GM18499 (cell line): Measurements from ENCODE around the gene GAGE12F.
"Not testable (repeated sequence)": the region's sequence is repeated elsewhere in the genome, so short reads cannot be mapped to it uniquely, and the experiment has no call there.

Source experiments
- ATAC-seq: cut with Tn5 transposase; IDR thresholded peaks from one replicate; pipeline ENCODE4 v1.9.1; 2021; ENCODE audit warnings: moderate number of reproducible peaks; ENCODE audit not compliant: insufficient read depth, unreplicated experiment

The GAGE12F gene, protein sequence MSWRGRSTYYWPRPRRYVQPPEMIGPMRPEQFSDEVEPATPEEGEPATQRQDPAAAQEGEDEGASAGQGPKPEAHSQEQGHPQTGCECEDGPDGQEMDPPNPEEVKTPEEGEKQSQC

DNA sequence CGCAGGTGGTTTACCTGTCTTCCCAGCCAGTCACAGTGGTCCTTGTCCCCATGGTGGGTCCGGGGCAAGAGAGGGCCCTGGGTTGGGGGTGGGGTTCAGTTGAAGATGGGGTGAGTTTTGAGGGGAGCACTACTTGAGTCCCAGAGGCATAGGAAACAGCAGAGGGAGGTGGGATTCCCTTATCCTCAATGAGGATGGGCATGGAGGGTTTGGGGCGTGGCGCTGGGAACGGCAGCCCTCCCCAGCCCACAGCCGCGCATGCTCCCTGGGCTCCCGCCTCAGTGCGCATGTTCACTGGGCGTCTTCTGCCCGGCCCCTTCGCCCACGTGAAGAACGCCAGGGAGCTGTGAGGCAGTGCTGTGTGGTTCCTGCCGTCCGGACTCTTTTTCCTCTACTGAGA lies at the start of gene GAGE12F:
GAGE12F (plus strand) TSS at position 301 of the 400 bp plus-strand sequence. CDS start 1,155 bp downstream, outside the sequence.
- not testable (repeated sequence) for ATAC-seq

GRCh38 chrX:49531877-49532276 lies 28.8 kb upstream of the GAGE12F start, which contains the start of gene GAGE12C:
Gene GAGE12C (plus strand): TSS chrX:49532177. CDS start chrX:49533332, 1,155 bp downstream.
- not testable (repeated sequence) for ATAC-seq

DNA sequence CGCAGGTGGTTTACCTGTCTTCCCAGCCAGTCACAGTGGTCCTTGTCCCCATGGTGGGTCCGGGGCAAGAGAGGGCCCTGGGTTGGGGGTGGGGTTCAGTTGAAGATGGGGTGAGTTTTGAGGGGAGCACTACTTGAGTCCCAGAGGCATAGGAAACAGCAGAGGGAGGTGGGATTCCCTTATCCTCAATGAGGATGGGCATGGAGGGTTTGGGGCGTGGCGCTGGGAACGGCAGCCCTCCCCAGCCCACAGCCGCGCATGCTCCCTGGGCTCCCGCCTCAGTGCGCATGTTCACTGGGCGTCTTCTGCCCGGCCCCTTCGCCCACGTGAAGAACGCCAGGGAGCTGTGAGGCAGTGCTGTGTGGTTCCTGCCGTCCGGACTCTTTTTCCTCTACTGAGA lies 19.2 kb upstream of the GAGE12F start, which contains the start of gene GAGE12D:
GAGE12D (plus strand) TSS at position 301 of the 400 bp plus-strand sequence. CDS start 1,155 bp downstream, outside the sequence.
- ATAC-seq = not testable (repeated sequence)

DNA sequence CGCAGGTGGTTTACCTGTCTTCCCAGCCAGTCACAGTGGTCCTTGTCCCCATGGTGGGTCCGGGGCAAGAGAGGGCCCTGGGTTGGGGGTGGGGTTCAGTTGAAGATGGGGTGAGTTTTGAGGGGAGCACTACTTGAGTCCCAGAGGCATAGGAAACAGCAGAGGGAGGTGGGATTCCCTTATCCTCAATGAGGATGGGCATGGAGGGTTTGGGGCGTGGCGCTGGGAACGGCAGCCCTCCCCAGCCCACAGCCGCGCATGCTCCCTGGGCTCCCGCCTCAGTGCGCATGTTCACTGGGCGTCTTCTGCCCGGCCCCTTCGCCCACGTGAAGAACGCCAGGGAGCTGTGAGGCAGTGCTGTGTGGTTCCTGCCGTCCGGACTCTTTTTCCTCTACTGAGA lies 9.7 kb upstream of the GAGE12F start, which contains the start of gene GAGE12E:
GAGE12E (plus strand) TSS at position 301 of the 400 bp plus-strand sequence. CDS start 1,155 bp downstream, outside the sequence.
- ATAC-seq = not testable (repeated sequence)

- ATAC-seq = not testable (repeated sequence)
Measured at GRCh38 chrX:49568728-49569127, 8.1 kb downstream of the GAGE12F start.

DNA sequence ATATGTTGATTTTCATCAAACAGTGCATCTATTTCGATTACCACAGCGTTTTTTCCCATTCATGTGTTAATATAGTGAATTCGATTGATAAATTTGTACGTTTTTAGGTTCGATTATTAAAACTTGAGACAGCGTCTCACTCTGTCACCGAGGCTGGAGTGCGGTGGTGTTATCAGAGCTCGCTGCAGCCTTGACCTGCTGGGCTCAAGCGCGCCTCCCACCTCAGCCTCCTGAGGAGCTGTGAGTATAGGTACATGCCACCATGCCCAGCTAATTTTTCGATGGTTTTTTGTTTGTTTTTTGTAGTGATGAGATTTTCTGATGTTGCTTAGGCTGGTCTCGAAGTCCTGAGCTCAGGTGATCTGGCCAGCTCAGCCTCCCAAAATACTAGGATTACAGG lies 8.5 kb downstream of the GAGE12F start:
- ATAC-seq = not testable (repeated sequence)

DNA sequence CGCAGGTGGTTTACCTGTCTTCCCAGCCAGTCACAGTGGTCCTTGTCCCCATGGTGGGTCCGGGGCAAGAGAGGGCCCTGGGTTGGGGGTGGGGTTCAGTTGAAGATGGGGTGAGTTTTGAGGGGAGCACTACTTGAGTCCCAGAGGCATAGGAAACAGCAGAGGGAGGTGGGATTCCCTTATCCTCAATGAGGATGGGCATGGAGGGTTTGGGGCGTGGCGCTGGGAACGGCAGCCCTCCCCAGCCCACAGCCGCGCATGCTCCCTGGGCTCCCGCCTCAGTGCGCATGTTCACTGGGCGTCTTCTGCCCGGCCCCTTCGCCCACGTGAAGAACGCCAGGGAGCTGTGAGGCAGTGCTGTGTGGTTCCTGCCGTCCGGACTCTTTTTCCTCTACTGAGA lies 9.5 kb downstream of the GAGE12F start, which contains the start of gene GAGE12G:
GAGE12G (plus strand) TSS at position 301 of the 400 bp plus-strand sequence. CDS start 1,155 bp downstream, outside the sequence.
- ATAC-seq = not testable (repeated sequence)

DNA sequence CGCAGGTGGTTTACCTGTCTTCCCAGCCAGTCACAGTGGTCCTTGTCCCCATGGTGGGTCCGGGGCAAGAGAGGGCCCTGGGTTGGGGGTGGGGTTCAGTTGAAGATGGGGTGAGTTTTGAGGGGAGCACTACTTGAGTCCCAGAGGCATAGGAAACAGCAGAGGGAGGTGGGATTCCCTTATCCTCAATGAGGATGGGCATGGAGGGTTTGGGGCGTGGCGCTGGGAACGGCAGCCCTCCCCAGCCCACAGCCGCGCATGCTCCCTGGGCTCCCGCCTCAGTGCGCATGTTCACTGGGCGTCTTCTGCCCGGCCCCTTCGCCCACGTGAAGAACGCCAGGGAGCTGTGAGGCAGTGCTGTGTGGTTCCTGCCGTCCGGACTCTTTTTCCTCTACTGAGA lies 19.0 kb downstream of the GAGE12F start, which contains the start of gene GAGE12H:
GAGE12H (plus strand) TSS at position 301 of the 400 bp plus-strand sequence. CDS start 1,155 bp downstream, outside the sequence.
- ATAC-seq = not testable (repeated sequence)

DNA sequence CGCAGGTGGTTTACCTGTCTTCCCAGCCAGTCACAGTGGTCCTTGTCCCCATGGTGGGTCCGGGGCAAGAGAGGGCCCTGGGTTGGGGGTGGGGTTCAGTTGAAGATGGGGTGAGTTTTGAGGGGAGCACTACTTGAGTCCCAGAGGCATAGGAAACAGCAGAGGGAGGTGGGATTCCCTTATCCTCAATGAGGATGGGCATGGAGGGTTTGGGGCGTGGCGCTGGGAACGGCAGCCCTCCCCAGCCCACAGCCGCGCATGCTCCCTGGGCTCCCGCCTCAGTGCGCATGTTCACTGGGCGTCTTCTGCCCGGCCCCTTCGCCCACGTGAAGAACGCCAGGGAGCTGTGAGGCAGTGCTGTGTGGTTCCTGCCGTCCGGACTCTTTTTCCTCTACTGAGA lies 28.6 kb downstream of the GAGE12F start, which contains the start of gene GAGE2A:
GAGE2A (plus strand) TSS at position 301 of the 400 bp plus-strand sequence. CDS start 1,155 bp downstream, outside the sequence.
- ATAC-seq = not testable (repeated sequence)

- ATAC-seq = not testable (repeated sequence)
Measured at GRCh38 chrX:49589769-49590478, 29.3 kb downstream of the GAGE12F start.

DNA sequence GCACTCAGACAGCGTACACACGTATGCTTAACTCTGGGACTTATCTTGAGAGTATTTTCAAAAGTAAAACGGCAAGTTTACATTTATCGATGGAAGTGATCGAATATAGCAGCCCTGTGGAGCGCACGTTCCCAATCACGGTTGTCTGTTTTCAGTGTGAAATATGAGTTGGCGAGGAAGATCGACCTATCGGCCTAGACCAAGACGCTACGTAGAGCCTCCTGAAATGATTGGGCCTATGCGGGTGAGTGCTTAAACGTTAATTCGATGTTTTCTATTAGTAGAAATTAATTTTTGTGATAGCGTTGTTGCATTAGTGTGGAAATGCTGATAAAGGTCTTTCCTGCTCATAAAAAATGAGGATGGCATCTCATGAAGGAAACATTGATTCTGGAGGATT lies 29.8 kb downstream of the GAGE12F start:
- ATAC-seq = not testable (repeated sequence)

- not testable (repeated sequence) for ATAC-seq
Measured at GRCh38 chrX:49598720-49599119, 38.1 kb downstream of the GAGE12F start, which contains the start of gene GAGE1. Gene GAGE1 (plus strand): TSS chrX:49599020. CDS start chrX:49600175, 1,155 bp downstream.

DNA sequence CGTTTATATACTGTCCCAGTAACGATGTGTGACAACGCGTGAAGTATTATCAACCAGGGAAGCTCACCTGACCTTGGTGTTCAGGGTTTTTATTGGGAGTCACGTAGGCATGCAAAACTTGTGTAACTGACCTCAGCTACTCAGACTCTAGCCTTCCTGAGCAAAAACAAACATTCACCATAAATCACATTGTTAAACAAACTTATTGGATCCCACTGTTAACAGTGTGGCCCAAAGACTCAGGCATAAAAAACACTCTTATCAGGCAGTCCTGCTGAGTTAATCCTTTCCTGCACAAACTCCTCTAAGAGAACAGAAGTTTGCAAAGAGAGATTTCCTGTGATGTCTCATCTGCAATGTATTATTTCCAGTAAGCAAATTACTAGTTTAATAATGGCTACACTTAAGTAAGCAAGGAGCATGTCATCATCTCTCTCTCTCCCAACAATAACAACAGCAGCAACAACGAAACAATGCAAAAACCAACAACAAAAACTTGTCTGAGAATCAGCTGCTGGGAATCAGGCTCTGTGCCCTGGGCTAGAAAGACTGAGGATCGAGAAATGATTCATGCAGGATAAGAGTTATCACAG lies 50.2 kb downstream of the GAGE12F start:
- no peak for ATAC-seq
